Right ventricle myocardium superior (tissue), 1 donor: ENCODE results near the gene RDH8. TPM values are rescaled to one million over a fixed set of nuclear protein-coding genes. Genes with fewer than 3 reads are reported as not detected.
"Not testable (repeated sequence)": the region's sequence is repeated elsewhere in the genome, so short reads cannot be mapped to it uniquely, and the experiment has no call there.

Source experiments
- ATAC-seq: fragments of 200-7000 bp; cut with Tn5 transposase; one replicate; pipeline ENCODE4 v1.9.1; 2020; ENCODE audit warnings: mild to moderate bottlenecking; ENCODE audit not compliant: poor library complexity
- DNase-seq: peaks from one replicate; pipeline ENCODE4 v3.0.0-alpha.2; 2020
- intact Hi-C: fragments of 100-400 bp; cut with DNase I; formaldehyde crosslinking; loops from one replicate; pipeline ENCODE4 v1.11.2; 2022
- total RNA-seq: library from RNA; stranded (reverse); fragmentation: NEBNext Ultra II Directional; extraction: Animal tissue kit (Norgen Biotek cat#: 25700); gene quantifications from one replicate; pipeline ENCODE4 v1.2.1, GENCODE V29; 2021
- donor health status: DM: no; HTN: yes; CAD: no; lungs with severe emphysema.

RDH8 gene
- total RNA-seq, 1 donor from 2014 or later, result not detected

DNA sequence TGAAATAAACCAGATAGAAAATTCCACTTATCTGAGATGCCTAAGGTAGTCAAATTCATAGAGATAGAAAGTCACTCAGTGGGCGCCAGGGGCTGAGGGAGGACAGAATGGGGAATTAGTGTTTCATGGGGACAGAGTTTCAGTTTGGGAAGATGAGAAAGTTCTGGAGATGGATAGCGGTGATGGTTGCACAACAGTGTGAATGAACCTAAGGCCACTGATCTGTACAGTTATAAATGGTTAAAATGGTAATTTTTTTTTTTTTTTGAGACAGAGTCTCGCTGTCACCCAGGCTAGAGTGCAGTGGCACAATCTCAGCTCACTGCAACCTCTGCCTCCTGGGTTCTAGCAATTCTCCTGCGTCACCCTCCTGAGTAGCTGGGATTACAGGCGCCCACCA, 9.8 kb downstream of the RDH8 start:
- intact Hi-C loops, DNase-seq, ATAC-seq: not testable (repeated sequence)

DNA sequence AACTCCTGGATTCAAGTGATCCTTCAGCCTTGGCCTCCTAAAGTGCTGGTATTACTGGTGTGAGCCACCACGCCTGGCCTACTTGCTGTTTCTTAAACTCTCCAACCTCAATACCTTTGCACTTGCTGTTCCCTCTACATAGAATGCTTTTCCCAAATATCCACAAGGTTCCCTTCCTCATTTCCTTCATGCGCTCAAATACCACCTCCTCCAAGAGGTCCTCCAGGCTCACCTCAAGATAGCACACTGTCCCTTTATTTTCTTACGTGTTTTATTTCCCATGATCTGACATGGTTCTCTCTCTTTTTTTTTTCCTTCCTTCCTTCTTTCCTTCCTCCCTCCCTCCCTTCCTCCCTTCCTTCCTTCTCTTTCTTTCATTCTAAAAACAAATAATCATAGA, 13.5 kb downstream of the RDH8 start:
- ATAC-seq, result no peak
- no peak for DNase-seq
- intact Hi-C loops, result no loop called here

DNA sequence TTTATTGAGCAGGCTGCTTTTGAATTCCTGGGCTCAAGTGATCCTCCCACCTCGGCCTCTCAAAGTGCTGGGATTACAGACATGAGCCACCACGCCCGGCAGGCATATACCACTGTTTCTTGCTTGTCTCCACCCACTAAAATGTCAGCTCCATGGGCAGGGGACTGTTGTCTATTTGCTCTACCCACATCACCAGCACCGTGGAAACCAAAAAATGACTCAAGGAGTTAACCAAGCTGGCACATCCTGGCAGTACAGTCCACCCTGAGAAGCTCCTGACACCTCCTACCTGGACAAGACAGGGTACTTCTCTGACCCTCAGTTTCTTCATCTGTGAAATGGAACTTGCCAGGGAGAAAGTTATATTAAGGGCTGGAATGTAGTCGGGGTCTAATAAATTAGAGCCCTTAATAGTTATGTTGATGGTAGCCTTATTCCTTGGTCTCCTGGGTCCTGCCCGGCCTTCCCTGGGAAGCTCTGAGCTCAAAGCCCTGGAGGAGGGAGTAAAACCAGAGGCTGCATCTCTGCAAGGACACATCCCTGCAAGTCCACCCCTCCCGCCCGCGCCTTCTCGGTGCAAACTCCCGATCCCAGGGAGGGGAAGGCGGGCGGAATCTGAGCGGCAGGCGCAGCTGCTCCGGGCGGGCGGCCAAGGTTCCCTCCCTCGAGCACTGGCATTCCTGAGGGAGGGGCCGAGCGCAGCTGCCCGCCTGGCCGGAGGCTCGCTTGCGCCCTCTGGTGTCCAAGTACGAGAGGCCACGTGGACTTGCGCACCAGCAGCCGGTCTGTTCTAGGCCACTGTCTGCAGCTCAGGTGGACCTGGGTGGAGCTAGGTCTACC, 14.1 kb downstream of the RDH8 start:
- intact Hi-C loops, result no loop called here
- ATAC-seq (peak; percentile 99), DNase-seq (peak; percentile 97)

DNA sequence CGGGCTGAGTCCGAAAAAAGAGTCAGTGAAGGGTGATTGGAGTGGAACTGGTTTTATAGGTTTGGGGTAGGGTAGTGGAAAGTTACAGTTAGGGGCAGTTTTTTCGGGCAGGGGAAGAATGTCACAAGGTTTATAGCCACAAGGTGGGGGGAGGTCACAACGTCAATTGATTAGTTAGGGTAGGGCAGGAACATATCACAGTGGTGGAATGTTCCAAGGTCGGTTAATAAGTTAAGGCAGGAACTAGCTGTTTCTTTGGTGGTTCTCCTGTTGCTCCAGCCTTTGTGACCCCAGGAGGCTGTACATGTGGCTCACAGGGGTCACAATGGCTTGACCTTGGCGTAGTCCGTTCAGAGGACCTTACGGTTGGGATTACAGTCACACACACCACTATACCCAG, 20.3 kb downstream of the RDH8 start:
- intact Hi-C loops, result no loop called here
- DNase-seq, result no peak
- no peak for ATAC-seq

DNA sequence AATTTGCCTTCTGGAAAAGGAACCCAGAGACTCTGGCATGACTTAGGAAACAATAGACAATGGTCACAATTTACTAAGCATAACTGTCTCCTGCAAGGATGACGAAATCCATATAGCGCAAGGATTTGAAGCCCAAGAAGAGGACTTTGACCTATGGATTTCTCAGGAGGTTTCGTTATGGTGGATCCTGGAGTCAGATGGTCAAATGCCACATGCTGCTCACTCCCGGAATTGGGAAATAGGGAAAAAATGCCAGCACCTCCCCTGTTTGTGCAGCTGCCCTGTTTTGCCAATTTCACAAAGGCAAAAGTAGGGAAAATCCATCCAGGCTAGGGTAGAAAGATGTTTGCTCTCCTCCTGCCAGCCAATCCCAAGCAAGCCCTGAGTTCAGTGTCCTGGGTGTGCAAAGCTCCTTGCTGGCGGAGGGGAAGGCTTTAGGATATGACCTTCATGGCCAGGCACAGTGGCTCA, 23.4 kb downstream of the RDH8 start:
- ATAC-seq (no peak), DNase-seq (no peak)
- intact Hi-C loops, result no loop called here

DNA sequence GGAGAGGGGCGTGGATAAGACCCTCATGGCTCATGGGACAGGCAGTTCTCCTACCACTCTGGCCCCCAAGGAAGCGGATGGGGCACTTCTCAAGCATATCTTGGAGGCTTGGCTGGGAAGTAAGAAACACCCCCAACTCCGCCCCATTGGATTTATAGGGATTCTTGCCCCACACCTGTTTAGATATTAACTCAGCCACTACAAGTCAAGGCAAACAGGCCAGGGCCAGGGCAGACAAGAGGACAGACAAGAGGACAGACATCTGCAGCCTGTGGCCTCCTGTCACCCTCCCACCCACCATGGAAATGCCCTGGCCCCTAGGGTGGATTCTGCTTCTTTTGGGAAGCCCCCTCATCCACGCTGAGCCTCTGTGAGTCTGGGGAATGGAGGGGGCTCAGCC, 24.1 kb downstream of the RDH8 start:
- intact Hi-C loops, result no loop called here
- DNase-seq (no peak), ATAC-seq (no peak)

DNA sequence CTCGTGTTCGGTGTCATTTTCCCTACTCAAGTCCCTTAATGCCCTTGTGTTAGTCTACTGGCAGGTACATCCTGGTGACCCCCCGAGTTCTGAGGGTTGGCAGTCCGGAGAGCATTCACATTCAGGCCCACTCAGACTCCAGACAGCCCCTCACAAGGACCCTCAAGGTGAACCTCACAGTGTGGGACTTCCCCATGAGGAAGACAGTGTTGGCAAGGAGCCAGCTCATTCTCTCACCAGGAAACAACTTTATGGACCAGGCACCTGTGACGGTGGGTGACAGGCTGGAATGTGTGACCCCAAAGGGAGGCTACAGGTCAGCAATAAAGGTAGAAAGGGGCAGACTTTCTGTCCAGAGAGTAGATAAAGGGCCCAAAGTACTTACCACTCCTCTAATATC, 24.5 kb downstream of the RDH8 start:
- DNase-seq (no peak), ATAC-seq (no peak)
- intact Hi-C loops, result no loop called here

DNA sequence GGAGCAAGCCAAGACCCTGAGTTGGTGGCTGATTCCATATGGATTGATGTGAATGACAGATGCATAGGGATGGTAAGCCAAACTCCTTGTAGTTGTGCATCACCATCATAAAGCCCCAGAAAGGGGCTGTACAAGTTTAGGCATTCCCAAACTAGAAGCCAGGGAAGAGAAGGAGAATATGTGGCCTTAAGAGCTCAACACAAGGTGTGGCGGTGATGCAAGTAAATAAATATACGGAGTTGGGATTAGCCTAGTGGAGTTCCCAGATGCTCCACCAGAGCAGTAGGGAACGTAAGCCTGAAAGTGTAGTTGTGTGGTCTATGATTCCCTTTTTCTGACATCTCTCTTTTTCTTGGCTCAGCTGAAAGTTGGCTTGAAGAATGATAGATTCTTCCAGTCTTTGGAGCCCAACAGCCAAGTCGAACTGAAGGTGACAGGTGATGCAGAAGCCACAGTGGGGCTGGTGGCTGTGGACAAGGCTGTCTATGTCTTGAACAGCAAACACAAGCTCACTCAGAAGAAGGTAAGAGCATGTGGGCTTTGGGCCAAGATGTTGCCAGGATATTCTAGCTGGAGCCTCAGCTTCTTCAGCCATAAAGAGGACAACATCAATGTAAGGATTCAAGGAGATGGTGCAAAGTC, 30.1 kb downstream of the RDH8 start:
- DNase-seq (no peak), ATAC-seq (no peak)
- intact Hi-C loops, result no loop called here

DNA sequence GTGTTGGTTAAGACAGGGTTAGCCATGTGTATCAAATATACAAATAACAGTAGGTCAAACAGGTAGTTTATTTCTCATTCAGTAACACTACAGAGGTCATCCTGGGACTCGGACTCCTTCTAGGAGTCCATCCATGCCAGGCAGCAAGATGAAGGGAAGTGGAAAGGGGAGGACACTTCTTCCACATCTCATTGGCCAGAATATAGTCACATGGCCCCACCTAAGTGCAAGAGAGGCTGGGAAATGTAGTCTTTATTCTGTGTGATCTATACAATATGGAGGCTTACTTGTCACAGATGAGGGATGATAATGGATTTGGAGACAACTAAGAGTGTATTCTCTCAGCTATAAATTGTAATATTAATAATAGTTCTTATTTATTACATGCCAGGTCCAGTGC, 31.1 kb downstream of the RDH8 start:
- ATAC-seq (no peak), DNase-seq (no peak)
- intact Hi-C loops, result no loop called here

DNA sequence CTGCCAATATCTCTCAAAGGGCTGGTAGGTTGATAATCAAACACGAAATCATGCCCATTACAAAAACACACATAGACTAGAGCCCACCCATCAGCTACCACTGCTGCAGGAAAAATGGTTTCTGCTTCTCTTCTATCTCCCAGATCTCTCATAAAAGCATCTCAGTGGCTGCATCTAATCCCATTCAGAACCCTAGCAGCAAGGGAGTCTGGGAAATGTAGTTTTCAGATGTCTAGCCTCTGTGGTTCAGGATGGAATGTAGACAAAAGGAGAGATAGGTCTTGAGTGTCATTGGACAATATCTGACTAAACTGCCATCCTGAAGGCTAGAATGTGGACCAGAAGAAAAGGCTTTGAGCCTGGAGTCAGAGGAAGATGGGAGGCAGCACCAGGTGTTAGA, 32.1 kb downstream of the RDH8 start:
- ATAC-seq (no peak), DNase-seq (no peak)
- intact Hi-C loops, result no loop called here

DNA sequence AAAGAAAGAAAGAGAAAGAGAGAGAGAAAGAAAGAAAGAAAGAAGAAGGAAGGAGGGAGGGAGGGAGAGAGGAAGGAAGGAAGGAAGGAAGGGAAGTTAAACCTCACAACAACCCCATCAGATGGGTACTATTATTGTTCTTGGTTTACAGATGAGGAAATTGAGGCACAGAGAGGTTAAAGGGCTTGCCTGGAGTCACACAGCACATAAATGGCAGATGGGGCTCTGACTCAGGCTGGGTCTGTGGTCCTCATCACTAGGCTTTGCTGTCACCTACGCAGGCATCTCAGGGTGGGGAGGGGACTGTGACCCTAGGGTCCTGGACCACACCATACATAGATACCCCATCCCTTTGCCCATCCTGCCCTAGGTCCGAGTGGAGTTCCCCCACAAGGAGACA, 36.3 kb downstream of the RDH8 start:
- intact Hi-C loops, result no loop called here
- DNase-seq, result no peak
- ATAC-seq, result no peak

DNA sequence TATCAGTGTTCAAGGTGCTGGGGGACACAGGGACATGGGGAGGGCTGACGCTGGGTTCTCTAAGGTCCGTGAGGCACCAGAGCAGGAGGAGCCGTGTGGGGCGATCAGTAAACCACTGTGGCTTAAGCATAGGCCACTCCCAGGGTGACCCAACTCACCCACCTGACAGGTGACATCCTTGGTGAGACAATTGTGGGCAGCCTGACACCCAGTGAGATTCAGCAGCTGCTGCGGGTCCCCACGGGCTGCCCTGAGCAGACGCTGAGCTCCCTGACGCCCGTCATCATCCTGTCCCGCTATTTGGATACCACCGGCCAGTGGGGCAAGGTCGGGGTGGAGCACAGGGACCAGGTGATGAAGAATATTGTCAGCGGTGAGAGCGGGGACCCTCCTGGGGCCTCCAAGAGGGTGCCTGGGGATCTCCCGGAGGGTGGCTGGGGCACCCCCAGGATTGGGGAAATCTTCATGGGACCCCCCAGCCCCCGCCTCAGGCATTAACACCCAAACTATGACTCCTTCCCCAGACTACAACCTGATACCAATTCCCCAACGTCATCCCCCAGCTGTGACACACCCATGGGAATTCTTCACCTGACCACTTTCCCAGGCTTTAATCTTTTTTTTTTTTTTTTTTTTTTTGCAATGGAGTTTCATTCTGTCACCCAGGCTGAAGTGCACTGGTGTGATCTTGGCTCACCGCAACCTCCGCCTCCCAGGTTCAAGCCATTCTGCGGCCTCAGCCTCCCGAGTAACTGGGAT, 39.5 kb downstream of the RDH8 start:
- ATAC-seq (no peak), DNase-seq (no peak)
- intact Hi-C loops, result no loop called here

DNA sequence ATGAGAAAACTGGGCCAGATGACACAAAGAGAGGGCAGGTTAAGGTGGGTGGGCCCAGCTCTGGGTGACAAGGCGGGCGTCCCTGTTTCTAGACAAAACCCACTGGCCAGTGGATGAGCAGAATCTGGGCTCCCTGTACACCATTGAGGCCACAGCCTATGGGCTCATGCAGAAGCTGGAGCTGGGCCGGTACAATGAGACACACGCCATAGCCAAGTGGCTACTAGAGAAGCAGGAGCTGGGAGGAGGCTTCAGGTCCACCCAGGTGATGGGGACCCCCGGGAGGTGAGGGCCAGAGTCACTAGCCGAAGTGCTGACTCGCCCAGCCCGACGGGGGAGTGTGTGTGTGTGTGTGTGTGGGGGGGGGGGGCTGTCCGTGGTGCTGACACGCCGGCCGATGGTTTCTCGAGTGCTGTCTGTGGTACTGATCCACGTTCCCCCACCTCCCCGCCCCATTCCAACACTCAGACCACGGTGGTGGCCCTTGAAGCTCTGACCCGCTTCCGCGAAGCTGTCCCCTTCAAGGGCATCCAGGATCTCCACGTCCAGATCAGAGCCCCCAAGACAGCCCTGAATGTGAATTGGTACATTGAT, 48.5 kb downstream of the RDH8 start:
- DNase-seq (no peak), ATAC-seq (no peak)
- intact Hi-C loops, result no loop called here

DNA sequence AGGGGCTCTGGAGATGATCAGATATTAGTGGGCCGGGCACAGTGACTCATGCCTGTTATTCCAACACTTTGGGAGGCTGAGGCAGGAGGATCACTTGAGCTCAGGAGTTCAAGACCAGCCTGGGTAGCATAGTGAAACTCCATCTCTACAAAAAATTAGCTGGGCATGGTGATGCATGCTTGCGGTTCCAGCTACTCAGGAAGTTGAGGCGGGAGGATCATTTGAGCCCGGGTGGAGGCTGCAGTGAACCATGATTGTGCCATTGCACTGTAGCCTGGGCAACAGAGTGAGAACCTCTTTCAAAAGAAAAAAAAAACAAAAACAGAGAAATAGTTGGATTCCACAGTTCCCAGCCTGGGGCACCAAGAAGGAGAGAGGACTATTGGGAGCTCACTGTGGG, 54.9 kb downstream of the RDH8 start:
- no peak for ATAC-seq
- no peak for DNase-seq
- intact Hi-C loops, result no loop called here

DNA sequence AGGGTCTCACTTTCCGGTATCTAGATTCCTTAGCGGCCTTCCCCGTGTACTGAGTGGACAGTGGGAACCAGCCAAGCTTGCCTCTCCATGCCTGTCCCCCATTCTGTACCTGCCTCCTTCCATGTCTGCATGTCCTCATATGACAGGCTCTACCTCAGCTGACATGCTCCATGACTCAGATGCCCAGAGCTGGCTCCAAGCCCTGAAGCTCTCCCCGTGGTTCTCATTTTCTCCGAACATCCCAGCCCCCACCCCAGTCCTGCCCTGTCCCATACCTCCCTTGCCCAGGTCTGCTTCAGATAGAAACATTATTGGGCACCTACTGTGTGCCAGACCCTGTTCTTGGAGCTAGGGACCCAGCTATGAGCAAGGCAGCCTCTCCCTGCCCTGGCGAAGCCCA, 55.8 kb downstream of the RDH8 start:
- intact Hi-C loops, result no loop called here
- no peak for DNase-seq
- ATAC-seq, result no peak

DNA sequence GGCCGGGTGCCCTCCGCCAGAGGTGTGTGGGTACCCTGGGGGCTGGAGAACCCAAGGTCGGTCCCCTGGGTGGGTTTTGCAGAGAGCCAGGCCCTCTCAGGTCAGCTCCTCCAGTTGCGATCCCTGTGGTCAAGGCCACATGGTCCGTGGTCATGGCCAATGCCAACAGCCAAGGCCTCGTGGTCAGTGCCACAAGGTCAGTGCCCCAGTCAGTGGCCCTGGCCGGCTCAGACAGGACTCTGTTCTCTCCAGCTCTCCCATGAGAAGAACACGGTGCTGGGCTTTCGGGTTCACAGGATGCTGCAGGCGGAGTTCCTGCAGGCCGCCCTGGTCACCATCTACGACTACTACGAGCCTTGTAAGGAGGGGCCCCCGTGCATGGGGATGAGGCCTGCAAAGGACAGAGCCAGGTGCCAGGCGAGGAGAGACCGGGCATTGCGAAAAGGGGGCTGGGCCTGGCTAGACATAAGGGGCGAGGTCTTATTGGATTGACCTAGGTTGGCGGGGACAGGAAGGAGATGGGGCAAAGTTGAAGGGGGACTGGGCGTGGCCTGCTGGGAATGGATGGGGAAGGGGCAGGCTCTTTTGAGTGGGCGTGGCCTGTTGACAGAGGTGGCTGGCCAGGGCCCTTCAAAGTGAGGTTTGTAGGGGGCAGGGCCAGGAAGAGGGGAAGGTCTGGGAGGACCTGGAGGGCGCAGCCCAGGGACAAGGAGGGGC, 57.6 kb downstream of the RDH8 start:
- DNase-seq, result no peak
- intact Hi-C loops, result no loop called here
- no peak for ATAC-seq
